Trophoblast cell (in vitro differentiated cells and primary cell): ENCODE data around the gene PROX2.

Experiments
- DNase-seq, 2 donors: peaks; one replicate each; pipeline ENCODE4 v3.0.0-alpha.2; 2016
- H2AFZ ChIP-seq: 2 replicates; pipeline ENCODE4 v1.6.1; 2013; ENCODE audit warnings: low read length, moderate library complexity, mild to moderate bottlenecking; ENCODE audit not compliant: insufficient read depth, poor library complexity
- H2AK5ac ChIP-seq: 2 replicates; pipeline ENCODE4 v1.6.1; 2013; ENCODE audit warnings: mild to moderate bottlenecking, low read length
- H2BK120ac ChIP-seq: 2 replicates; pipeline ENCODE4 v1.6.1; 2013; ENCODE audit warnings: low read length, mild to moderate bottlenecking, moderate library complexity; ENCODE audit not compliant: insufficient read depth, poor library complexity
- H2BK12ac ChIP-seq: 2 replicates; pipeline ENCODE4 v1.6.1; 2013; ENCODE audit warnings: mild to moderate bottlenecking, low read length, moderate library complexity
- H2BK5ac ChIP-seq: 2 replicates; pipeline ENCODE4 v1.6.1; 2013; ENCODE audit warnings: low read length, low read depth, moderate library complexity, mild to moderate bottlenecking; ENCODE audit not compliant: poor library complexity
- H3K14ac ChIP-seq: 2 replicates; pipeline ENCODE4 v1.6.1; 2013; ENCODE audit warnings: mild to moderate bottlenecking, low read length
- H3K18ac ChIP-seq: 2 replicates; pipeline ENCODE4 v1.6.1; 2013; ENCODE audit warnings: mild to moderate bottlenecking, low read length
- H3K23ac ChIP-seq: 2 replicates; pipeline ENCODE4 v1.6.1; 2013; ENCODE audit warnings: low read length
- H3K27ac ChIP-seq: 2 replicates; pipeline ENCODE4 v1.5.1; 2013; ENCODE audit warnings: low read depth, mild to moderate bottlenecking, inconsistent platforms, low read length, moderate library complexity
- H3K27me3 ChIP-seq: 2 replicates; pipeline ENCODE4 v1.6.1; 2013; ENCODE audit warnings: inconsistent platforms, mild to moderate bottlenecking, low read length, moderate library complexity; ENCODE audit not compliant: insufficient read depth
- H3K36me3 ChIP-seq, 2 experiments: 1 replicate in 1 of 2; 2 replicates in 1 of 2; pipeline ENCODE4 v1.6.1; 2013; ENCODE audit warnings: low read length in 2 of 2, mild to moderate bottlenecking in 2 of 2, moderate library complexity in 1 of 2; ENCODE audit not compliant: insufficient read depth in 2 of 2, control insufficient read depth in 1 of 2
- H3K4ac ChIP-seq: 2 replicates; pipeline ENCODE4 v1.6.1; 2013; ENCODE audit warnings: low read depth, mild to moderate bottlenecking, low read length, moderate library complexity
- H3K4me1 ChIP-seq, 2 experiments: 1 replicate in 1 of 2; 2 replicates in 1 of 2; pipeline ENCODE4 v1.6.1; 2013; ENCODE audit warnings: low read length in 2 of 2, mild to moderate bottlenecking in 2 of 2, moderate library complexity in 1 of 2; ENCODE audit not compliant: insufficient read depth in 2 of 2, control insufficient read depth in 1 of 2
- H3K4me2 ChIP-seq: 2 replicates; pipeline ENCODE4 v1.6.1; 2013; ENCODE audit warnings: inconsistent platforms, mild to moderate bottlenecking, low read length, moderate library complexity
- H3K4me3 ChIP-seq: 2 replicates; pipeline ENCODE4 v1.5.1; 2013; ENCODE audit warnings: mild to moderate bottlenecking, low read depth, low read length, inconsistent platforms
- H3K79me1 ChIP-seq: one replicate; pipeline ENCODE4 v1.6.1; 2013; ENCODE audit warnings: low read length
- H3K79me2 ChIP-seq: 2 replicates; pipeline ENCODE4 v1.6.1; 2013; ENCODE audit warnings: low read length, mild to moderate bottlenecking; ENCODE audit not compliant: control insufficient read depth, insufficient read depth, poor library complexity
- H3K9ac ChIP-seq: 2 replicates; pipeline ENCODE4 v1.6.1; 2013; ENCODE audit warnings: mild to moderate bottlenecking, low read length
- H3K9me3 ChIP-seq: 2 replicates; pipeline ENCODE4 v1.6.1; 2013; ENCODE audit warnings: low read depth, mild to moderate bottlenecking, control low read depth, inconsistent platforms, low read length; ENCODE audit not compliant: insufficient read depth
- H4K12ac ChIP-seq: 2 replicates; pipeline ENCODE4 v1.6.1; 2013; ENCODE audit warnings: low read depth, mild to moderate bottlenecking, low read length, moderate library complexity
- H4K8ac ChIP-seq: 2 replicates; pipeline ENCODE4 v1.6.1; 2013; ENCODE audit warnings: low read depth, mild to moderate bottlenecking, low read length, moderate library complexity
- H4K91ac ChIP-seq: one replicate; pipeline ENCODE4 v1.6.1; 2013; ENCODE audit warnings: low read depth, mild to moderate bottlenecking, low read length, moderate library complexity
- WGBS: extraction: QIAGEN DNeasy Blood & Tissue Kit; methylation state at CpG from one replicate; pipeline ENCODE4 v1.1.7; 2013; ENCODE audit warnings: missing lambda C conversion rate; ENCODE audit not compliant: insufficient read length, insufficient coverage; ENCODE audit errors: extremely low coverage; 5-methylcytosine and 5-hydroxymethylcytosine counted together

Gene PROX2

DNA sequence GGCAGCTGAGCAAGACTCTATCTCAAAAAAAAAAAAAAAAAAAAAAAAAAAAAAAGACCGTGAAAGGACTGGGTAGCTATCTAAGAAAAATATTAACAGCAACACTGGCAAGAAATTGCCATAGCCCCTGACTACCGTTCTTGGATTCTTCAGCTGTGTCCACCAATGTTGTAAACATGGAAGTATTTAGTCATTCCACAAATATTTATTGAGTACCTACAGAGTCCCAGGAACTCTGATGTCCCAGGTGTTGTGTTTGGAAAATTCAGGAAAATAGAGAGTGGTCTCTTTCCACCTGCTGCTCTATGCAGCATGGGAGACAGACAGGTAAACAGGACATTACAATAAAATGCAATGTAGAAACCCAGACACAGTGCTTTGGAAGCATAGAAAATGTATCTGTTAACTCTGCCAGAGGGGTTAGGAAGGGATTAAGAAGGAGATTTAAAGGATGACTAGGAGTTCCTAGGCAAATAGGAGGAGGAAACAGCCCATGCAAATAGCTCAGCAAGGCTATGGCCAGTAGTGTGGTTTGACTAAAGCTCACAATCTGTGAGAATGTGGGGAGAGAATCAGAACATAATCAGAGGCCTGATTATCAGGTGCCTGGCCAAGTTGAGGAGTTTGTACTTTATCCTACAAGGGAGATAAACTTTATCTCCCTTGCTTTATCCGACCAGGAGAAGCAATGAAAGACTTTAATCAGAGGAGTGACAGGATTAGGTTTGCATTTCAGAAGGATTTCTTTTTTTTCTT, 3.7 kb upstream of the PROX2 start:
- no peaks in the 10 kb centered on the region for H3K9me3 ChIP-seq
- no peak overlapping the region for H3K27ac ChIP-seq
- H3K79me1 ChIP-seq, result peaks cover 8% of the 10 kb centered on the region
- no peak overlapping the region for H3K23ac ChIP-seq
- H3K79me2 ChIP-seq, result peaks cover 14% of the 10 kb centered on the region
- no peak overlapping the region for H2AK5ac ChIP-seq
- no peak for DNase-seq
- no peak overlapping the region for H4K91ac ChIP-seq
- no peaks in the 10 kb centered on the region for H3K36me3 ChIP-seq
- no peak overlapping the region for H3K9ac ChIP-seq
- H2BK5ac ChIP-seq, result no peak overlapping the region
- no peak overlapping the region for H2AFZ ChIP-seq
- H2BK12ac ChIP-seq, result no peak overlapping the region
- H3K4me1 ChIP-seq, result peaks cover 5% of the 10 kb centered on the region in 2 experiments
- H3K4me2 ChIP-seq, result no peak overlapping the region
- no peak overlapping the region for H3K14ac ChIP-seq
- no peak overlapping the region for H3K4me3 ChIP-seq
- WGBS, result no CpG with 5 or more reads among the region's 3 CpGs
- no peak overlapping the region for H4K8ac ChIP-seq
- H3K18ac ChIP-seq, result no peak overlapping the region
- no peaks in the 10 kb centered on the region for H3K27me3 ChIP-seq
- H2BK120ac ChIP-seq, result no peak overlapping the region
- no peak overlapping the region for H3K4ac ChIP-seq
- no peak overlapping the region for H4K12ac ChIP-seq

DNA sequence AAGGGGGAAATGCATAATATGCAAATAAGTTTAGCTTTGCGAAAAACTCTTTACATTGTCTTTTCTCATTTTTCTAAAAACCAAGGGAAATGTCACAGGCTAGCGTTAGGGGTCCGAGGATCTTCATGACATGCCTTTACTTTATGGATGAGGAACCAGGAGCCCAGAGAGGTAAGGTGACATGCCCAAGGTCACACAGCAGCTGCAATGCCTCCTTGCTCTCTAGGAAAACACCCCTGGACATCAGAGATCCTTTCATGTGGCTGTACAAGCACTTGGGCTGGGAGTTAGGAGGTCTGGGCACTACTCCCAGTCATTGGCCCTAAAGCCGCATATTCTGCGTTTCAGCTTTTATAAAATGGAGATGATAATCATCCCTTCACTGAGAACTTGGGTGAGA, 741 bp downstream of the PROX2 start:
- no CpG with 5 or more reads among the region's 5 CpGs for WGBS

DNA sequence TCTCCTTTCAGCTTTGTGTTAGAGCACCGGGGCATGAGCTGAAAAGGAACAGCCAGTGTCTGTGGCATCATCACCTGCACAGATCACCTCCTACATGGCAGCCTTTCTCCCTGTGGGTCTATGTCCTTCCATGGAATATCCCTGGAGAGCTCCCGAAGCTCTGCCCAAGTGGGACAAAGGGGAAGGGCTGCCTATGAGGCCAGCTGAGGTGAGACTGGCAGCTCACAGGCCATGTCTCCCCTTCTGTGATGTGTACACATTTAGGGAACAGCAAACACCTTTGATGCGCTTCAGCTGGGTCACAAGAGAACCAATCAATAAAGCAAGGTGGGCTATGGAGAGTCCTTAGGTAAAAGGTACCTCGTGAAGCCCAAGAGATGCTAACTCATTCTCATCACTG, 4.1 kb downstream of the PROX2 start:
- Histone ChIP-seq H4K8ac (no peak overlapping the region), H3K27ac (no peak overlapping the region), H3K36me3 (no peaks in the 10 kb centered on the region), H2AFZ (no peak overlapping the region), H2BK120ac (no peak overlapping the region), H3K18ac (no peak overlapping the region), H3K4me2 (no peak overlapping the region), H3K4ac (no peak overlapping the region), H3K9me3 (no peaks in the 10 kb centered on the region), H3K14ac (no peak overlapping the region), H2BK12ac (no peak overlapping the region), H2BK5ac (no peak overlapping the region), H3K27me3 (no peaks in the 10 kb centered on the region), H4K91ac (no peak overlapping the region), H3K4me1 (no peaks in the 10 kb centered on the region), H3K9ac (no peak overlapping the region), H4K12ac (no peak overlapping the region), H3K23ac (no peak overlapping the region), H3K79me2 (no peaks in the 10 kb centered on the region), H3K79me1 (no peaks in the 10 kb centered on the region), H3K4me3 (no peak overlapping the region), H2AK5ac (no peak overlapping the region)
- no CpG with 5 or more reads among the region's 4 CpGs for WGBS
- DNase-seq, result no peak

More for the DNA sequence above, 741 bp downstream of the PROX2 start:
- H3K36me3 ChIP-seq, result no peaks in the 10 kb centered on the region
- H3K79me2 ChIP-seq, result no peaks in the 10 kb centered on the region
- no peak overlapping the region for H4K12ac ChIP-seq
- H3K4me1 ChIP-seq, result no peaks in the 10 kb centered on the region
- H2BK120ac ChIP-seq, result no peak overlapping the region
- no peak overlapping the region for H4K91ac ChIP-seq
- H2BK5ac ChIP-seq, result no peak overlapping the region
- H4K8ac ChIP-seq, result no peak overlapping the region
- H3K4ac ChIP-seq, result no peak overlapping the region
- no peak overlapping the region for H3K9ac ChIP-seq
- no peaks in the 10 kb centered on the region for H3K9me3 ChIP-seq
- no peak overlapping the region for H3K23ac ChIP-seq
- H3K14ac ChIP-seq, result no peak overlapping the region
- H3K27ac ChIP-seq, result no peak overlapping the region
- no peaks in the 10 kb centered on the region for H3K79me1 ChIP-seq
- H3K18ac ChIP-seq, result no peak overlapping the region
- no peak overlapping the region for H3K4me3 ChIP-seq
- DNase-seq, result no peak
- no peak overlapping the region for H2AFZ ChIP-seq
- no peaks in the 10 kb centered on the region for H3K27me3 ChIP-seq
- no peak overlapping the region for H2BK12ac ChIP-seq
- H3K4me2 ChIP-seq, result no peak overlapping the region
- no peak overlapping the region for H2AK5ac ChIP-seq

DNA sequence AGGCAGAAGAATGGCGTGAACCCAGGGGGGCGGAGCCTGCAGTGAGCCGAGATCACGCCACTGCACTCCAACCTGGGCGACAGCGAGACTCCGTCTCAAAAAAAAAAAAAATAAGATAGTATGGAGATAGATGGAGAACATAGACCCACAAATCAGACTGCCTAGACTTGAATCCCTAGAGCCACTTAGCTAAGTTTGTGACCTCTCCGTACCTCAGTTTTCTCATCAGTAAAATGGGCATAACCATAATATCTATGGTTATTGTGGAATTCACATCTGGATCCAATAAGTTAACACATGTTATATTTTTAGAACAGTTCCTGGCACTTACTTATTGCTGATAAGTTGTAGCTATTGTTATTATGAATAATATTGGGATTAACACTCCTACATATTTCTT, 7.2 kb downstream of the PROX2 start:
- no peak for DNase-seq
- Histone ChIP-seq H3K4me3 (no peak overlapping the region), H3K79me1 (no peaks in the 10 kb centered on the region), H4K91ac (no peak overlapping the region), H2BK5ac (no peak overlapping the region), H3K23ac (no peak overlapping the region), H2AFZ (no peak overlapping the region), H3K9me3 (no peaks in the 10 kb centered on the region), H3K14ac (no peak overlapping the region), H3K4me2 (no peak overlapping the region), H2BK120ac (no peak overlapping the region), H3K27me3 (no peaks in the 10 kb centered on the region), H4K8ac (no peak overlapping the region), H3K4me1 (no peaks in the 10 kb centered on the region), H3K79me2 (no peaks in the 10 kb centered on the region), H3K18ac (no peak overlapping the region), H3K4ac (no peak overlapping the region), H3K27ac (no peak overlapping the region), H2BK12ac (no peak overlapping the region), H4K12ac (no peak overlapping the region), H3K36me3 (no peaks in the 10 kb centered on the region), H2AK5ac (no peak overlapping the region), H3K9ac (no peak overlapping the region)
- no CpG with 5 or more reads among the region's 8 CpGs for WGBS
